Tibial artery (tissue), 4 donors: ENCODE measurements around the gene ADARB2.

Experiments
- DNase-seq, 2 donors: peaks; one replicate each; pipeline ENCODE4 v3.0.0-alpha.2; 2019
- H3K27ac ChIP-seq, 2 donors: fragments of 200-600 bp; sonication (generic) in 1 of 2; 1 replicate in 1 of 2; 2 replicates in 1 of 2; pipeline ENCODE4 v1.5.1; 2018 to 2019; ENCODE audit warnings: mild to moderate bottlenecking in 1 of 2
- H3K27me3 ChIP-seq, 2 donors: fragments of 200-600 bp; sonication (generic) in 1 of 2; one replicate each; pipeline versions ENCODE4 v1.5.1 to v1.6.0; 2016 to 2019
- H3K36me3 ChIP-seq, 3 donors: fragments of 200-600 bp; sonication (generic) in 2 of 3; one replicate each; pipeline ENCODE4 v1.5.1; 2016 to 2019; ENCODE audit warnings: mild to moderate bottlenecking in 2 of 3
- H3K4me1 ChIP-seq, 4 donors: fragments of 200-600 bp; sonication (generic) in 2 of 4; 1 replicate in 3 of 4; 2 replicates in 1 of 4; pipeline ENCODE4 v1.5.1; 2016 to 2019
- H3K4me3 ChIP-seq, 2 donors: fragments of 200-600 bp; sonication (generic) in 1 of 2; 1 replicate in 1 of 2; 2 replicates in 1 of 2; pipeline ENCODE4 v1.5.1; 2018 to 2019; ENCODE audit warnings: mild to moderate bottlenecking in 2 of 2
- H3K9me3 ChIP-seq, 3 donors: fragments of 200-600 bp; sonication (generic) in 1 of 3; one replicate each; pipeline ENCODE4 v1.5.1; 2016 to 2019
- CTCF ChIP-seq, 2 experiments: fragments of 200-600 bp in 1 of 2; fragments of 450-650 bp in 1 of 2; IDR thresholded peaks; one replicate each; pipeline ENCODE4 v1.5.1; 2017 to 2019; ENCODE audit warnings: antibody characterized with exemption in 2 of 2, mild to moderate bottlenecking in 1 of 2, moderate library complexity in 1 of 2
- intact Hi-C: fragments of 100-400 bp; cut with DNase I; formaldehyde crosslinking; loops from one replicate; pipeline ENCODE4 v1.15.0; 2023; ENCODE audit warnings: low total_unique reads

The ADARB2 gene

GRCh38 chr10:1483826-1484225, 253.5 kb downstream of the ADARB2 start:
- peaks cover 0 to 15% of the 10 kb centered on the region in 2 donors for H3K27me3 ChIP-seq
- intact Hi-C loops, result no loop called here

GRCh38 chr10:1483246-1483645, 254.1 kb downstream of the ADARB2 start:
- Histone ChIP-seq H3K9me3 (peaks cover 0 to 6% (median 0%) of the 10 kb centered on the region in 3 donors), H3K36me3 (no peaks in the 10 kb centered on the region), H3K27ac (no peak overlapping the region), H3K4me1 (no peaks in the 10 kb centered on the region), H3K27me3 (peaks cover 0 to 16% of the 10 kb centered on the region in 2 donors), H3K4me3 (no peak overlapping the region)
- DNase-seq, result no peak
- intact Hi-C loops, result no loop called here
- no peak for TF ChIP-seq CTCF (IDR thresholded peaks at IDR 0.05)

More at GRCh38 chr10:1483826-1484225, 253.5 kb downstream of the ADARB2 start:
- DNase-seq, result no peak
- Histone ChIP-seq H3K9me3 (peaks cover 0 to 1% (median 0%) of the 10 kb centered on the region in 3 donors), H3K36me3 (no peaks in the 10 kb centered on the region), H3K4me1 (no peaks in the 10 kb centered on the region), H3K27ac (no peak overlapping the region), H3K4me3 (no peak overlapping the region)
- no peak for TF ChIP-seq CTCF (IDR thresholded peaks at IDR 0.05)

- no peaks in the 10 kb centered on the region for H3K36me3 ChIP-seq
- intact Hi-C loops, result no loop called here
- H3K4me1 ChIP-seq, result no peaks in the 10 kb centered on the region
- peaks cover 0 to 20% of the 10 kb centered on the region in 2 donors for H3K27me3 ChIP-seq
- H3K9me3 ChIP-seq, result peaks cover 0 to 6% (median 0%) of the 10 kb centered on the region in 3 donors
- TF ChIP-seq CTCF (IDR thresholded peaks at IDR 0.05), result no peak
- H3K4me3 ChIP-seq, result no peak overlapping the region
- no peak for DNase-seq
- no peak overlapping the region for H3K27ac ChIP-seq
Measured at GRCh38 chr10:1477578-1477977, 259.7 kb downstream of the ADARB2 start.

GRCh38 chr10:1476455-1476803, 260.9 kb downstream of the ADARB2 start:
- no peak overlapping the region for H3K4me3 ChIP-seq
- no peak overlapping the region for H3K27ac ChIP-seq
- peaks cover 0 to 6% (median 0%) of the 10 kb centered on the region in 3 donors for H3K9me3 ChIP-seq
- no peak for DNase-seq
- H3K36me3 ChIP-seq, result no peaks in the 10 kb centered on the region
- intact Hi-C loops, result no loop called here
- no peaks in the 10 kb centered on the region for H3K4me1 ChIP-seq
- peaks cover 0 to 20% of the 10 kb centered on the region in 2 donors for H3K27me3 ChIP-seq
- TF ChIP-seq CTCF (IDR thresholded peaks at IDR 0.05), result no peak

GRCh38 chr10:1475771-1476454, 261.4 kb downstream of the ADARB2 start:
- DNase-seq, result no peak
- peaks cover 0 to 6% (median 0%) of the 10 kb centered on the region in 3 donors for H3K9me3 ChIP-seq
- H3K27ac ChIP-seq, result no peak overlapping the region
- H3K4me1 ChIP-seq, result no peaks in the 10 kb centered on the region
- no peaks in the 10 kb centered on the region for H3K36me3 ChIP-seq
- peaks cover 0 to 20% of the 10 kb centered on the region in 2 donors for H3K27me3 ChIP-seq
- intact Hi-C loops, result no loop called here
- no peak overlapping the region for H3K4me3 ChIP-seq
- no peak for TF ChIP-seq CTCF (IDR thresholded peaks at IDR 0.05)
